Muscle layer of colon (tissue), 2 donors: Measurements from ENCODE around the gene ACKR2.

Experiments
- H3K27ac ChIP-seq: one replicate; pipeline ENCODE4 v1.7.0; 2013; ENCODE audit warnings: low read depth, mild to moderate bottlenecking, low read length, moderate library complexity
- H3K27me3 ChIP-seq, 2 donors: one replicate each; pipeline ENCODE4 v1.7.0; 2013; ENCODE audit warnings: low read length in 2 of 2, mild to moderate bottlenecking in 2 of 2; ENCODE audit not compliant: insufficient read depth in 2 of 2, control insufficient read depth in 1 of 2
- H3K36me3 ChIP-seq: one replicate; pipeline ENCODE4 v1.7.0; 2013; ENCODE audit warnings: mild to moderate bottlenecking, low read length; ENCODE audit not compliant: insufficient read depth
- H3K4me1 ChIP-seq: one replicate; pipeline ENCODE4 v1.7.0; 2013; ENCODE audit warnings: mild to moderate bottlenecking, low read length; ENCODE audit not compliant: insufficient read depth
- H3K4me3 ChIP-seq, 2 donors: one replicate each; pipeline ENCODE4 v1.7.0; 2013; ENCODE audit warnings: low read length in 2 of 2, low read depth in 1 of 2, mild to moderate bottlenecking in 1 of 2, moderate library complexity in 1 of 2
- H3K9ac ChIP-seq: one replicate; pipeline ENCODE4 v1.7.0; 2013; ENCODE audit warnings: low read length
- H3K9me3 ChIP-seq: one replicate; pipeline ENCODE4 v1.7.0; 2013; ENCODE audit warnings: mild to moderate bottlenecking, low read length
- donor health status: abdominal sarcoma.
- donor health status: Adenocarcinoma of cecum.

ACKR2 gene

GRCh38 chr3:42819351-42819965, 10.2 kb downstream of the ACKR2 start:
- H3K4me1 ChIP-seq, result no peaks in the 10 kb centered on the region
- no peak overlapping the region for H3K27ac ChIP-seq

GRCh38 chr3:42820746-42821051, 11.5 kb downstream of the ACKR2 start:
- H3K4me3 ChIP-seq, result no peak overlapping the region
- no peaks in the 10 kb centered on the region for H3K36me3 ChIP-seq
- no peaks in the 10 kb centered on the region for H3K27me3 ChIP-seq
- H3K9ac ChIP-seq, result no peak overlapping the region
- H3K9me3 ChIP-seq, result no peaks in the 10 kb centered on the region
- no peaks in the 10 kb centered on the region for H3K4me1 ChIP-seq
- H3K27ac ChIP-seq, result no peak overlapping the region

More at GRCh38 chr3:42819351-42819965, 10.2 kb downstream of the ACKR2 start:
- Histone ChIP-seq H3K9ac (no peak overlapping the region), H3K27me3 (no peaks in the 10 kb centered on the region), H3K36me3 (no peaks in the 10 kb centered on the region), H3K4me3 (no peak overlapping the region), H3K9me3 (no peaks in the 10 kb centered on the region)

GRCh38 chr3:42822828-42823227, 13.6 kb downstream of the ACKR2 start:
- no peak overlapping the region for H3K9ac ChIP-seq
- H3K36me3 ChIP-seq, result no peaks in the 10 kb centered on the region
- H3K9me3 ChIP-seq, result no peaks in the 10 kb centered on the region
- no peak overlapping the region for H3K4me3 ChIP-seq
- no peak overlapping the region for H3K27ac ChIP-seq
- H3K4me1 ChIP-seq, result no peaks in the 10 kb centered on the region
- no peaks in the 10 kb centered on the region for H3K27me3 ChIP-seq

- H3K4me1 ChIP-seq, result no peaks in the 10 kb centered on the region
- H3K9ac ChIP-seq, result no peak overlapping the region
- no peaks in the 10 kb centered on the region for H3K36me3 ChIP-seq
- H3K27me3 ChIP-seq, result no peaks in the 10 kb centered on the region
- H3K27ac ChIP-seq, result no peak overlapping the region
- H3K9me3 ChIP-seq, result no peaks in the 10 kb centered on the region
- no peak overlapping the region for H3K4me3 ChIP-seq
These were observed 14.1 kb downstream of the ACKR2 start for GRCh38 chr3:42823351-42823750.

GRCh38 chr3:42826141-42826540, 16.9 kb downstream of the ACKR2 start:
- Histone ChIP-seq H3K9me3 (no peaks in the 10 kb centered on the region), H3K36me3 (no peaks in the 10 kb centered on the region), H3K4me1 (no peaks in the 10 kb centered on the region), H3K27ac (no peak overlapping the region), H3K4me3 (no peak overlapping the region), H3K9ac (no peak overlapping the region), H3K27me3 (no peaks in the 10 kb centered on the region)

- no peaks in the 10 kb centered on the region for H3K27me3 ChIP-seq
- no peaks in the 10 kb centered on the region for H3K9me3 ChIP-seq
- H3K9ac ChIP-seq, result no peak overlapping the region
- H3K4me1 ChIP-seq, result no peaks in the 10 kb centered on the region
- no peaks in the 10 kb centered on the region for H3K36me3 ChIP-seq
- no peak overlapping the region for H3K4me3 ChIP-seq
- no peak overlapping the region for H3K27ac ChIP-seq
These were observed 17.8 kb downstream of the ACKR2 start for GRCh38 chr3:42827023-42827422.

- H3K27me3 ChIP-seq, result no peaks in the 10 kb centered on the region
- no peaks in the 10 kb centered on the region for H3K9me3 ChIP-seq
- H3K4me3 ChIP-seq, result no peak overlapping the region
- H3K27ac ChIP-seq, result no peak overlapping the region
- H3K36me3 ChIP-seq, result no peaks in the 10 kb centered on the region
- no peak overlapping the region for H3K9ac ChIP-seq
- no peaks in the 10 kb centered on the region for H3K4me1 ChIP-seq
These were observed 18.4 kb downstream of the ACKR2 start for GRCh38 chr3:42827654-42828053.

- Histone ChIP-seq H3K4me3 (no peak overlapping the region), H3K9ac (no peak overlapping the region), H3K9me3 (no peaks in the 10 kb centered on the region), H3K27me3 (no peaks in the 10 kb centered on the region), H3K36me3 (no peaks in the 10 kb centered on the region), H3K27ac (no peak overlapping the region), H3K4me1 (no peaks in the 10 kb centered on the region)
These were observed 19.9 kb downstream of the ACKR2 start for GRCh38 chr3:42829083-42829627.

GRCh38 chr3:42829628-42830436, 20.6 kb downstream of the ACKR2 start:
- Histone ChIP-seq H3K9me3 (no peaks in the 10 kb centered on the region), H3K27me3 (no peaks in the 10 kb centered on the region), H3K4me3 (no peak overlapping the region), H3K36me3 (no peaks in the 10 kb centered on the region), H3K27ac (no peak overlapping the region), H3K4me1 (no peaks in the 10 kb centered on the region), H3K9ac (no peak overlapping the region)

GRCh38 chr3:42830437-42831320, 21.4 kb downstream of the ACKR2 start:
- no peaks in the 10 kb centered on the region for H3K27me3 ChIP-seq
- no peak overlapping the region for H3K4me3 ChIP-seq
- H3K36me3 ChIP-seq, result no peaks in the 10 kb centered on the region
- no peak overlapping the region for H3K27ac ChIP-seq
- H3K9ac ChIP-seq, result no peak overlapping the region
- H3K9me3 ChIP-seq, result no peaks in the 10 kb centered on the region
- no peaks in the 10 kb centered on the region for H3K4me1 ChIP-seq

- Histone ChIP-seq H3K4me1 (no peaks in the 10 kb centered on the region), H3K27me3 (no peaks in the 10 kb centered on the region), H3K9ac (no peak overlapping the region), H3K27ac (no peak overlapping the region), H3K36me3 (no peaks in the 10 kb centered on the region), H3K4me3 (no peak overlapping the region), H3K9me3 (no peaks in the 10 kb centered on the region)
These were observed 22.1 kb downstream of the ACKR2 start for GRCh38 chr3:42831321-42831713.
